ENCODE results near the gene UROS.

Gene UROS

DNA sequence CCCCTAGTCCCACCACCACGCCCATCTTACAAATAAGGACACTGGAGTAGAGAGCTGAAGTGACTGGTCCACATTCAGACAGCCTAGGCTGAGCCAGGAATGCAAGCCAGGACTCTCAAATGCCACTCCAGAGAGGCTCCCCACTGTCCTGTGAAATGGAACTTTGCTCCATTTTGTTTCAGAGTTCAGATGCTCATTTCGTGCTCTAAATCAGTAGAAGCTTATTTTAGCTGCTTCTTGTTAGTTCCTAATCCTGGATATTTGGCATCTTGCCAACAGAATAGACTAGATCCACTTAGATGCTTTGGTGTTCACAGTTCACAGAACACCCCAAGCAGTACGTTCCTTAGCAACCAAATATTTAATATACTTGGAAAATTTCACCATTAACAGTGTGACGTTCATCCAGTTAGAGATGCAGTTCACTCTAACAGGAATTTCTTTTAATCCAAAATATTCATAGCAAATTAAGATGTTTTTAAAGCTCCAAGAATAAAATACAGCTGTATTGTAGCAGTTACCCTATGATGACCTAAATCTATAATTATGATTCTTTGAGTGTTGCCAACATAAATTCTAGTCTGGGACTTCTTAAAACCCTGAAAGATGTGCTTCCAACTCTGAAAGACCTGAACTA, 54.7 kb downstream of the UROS start (continued):
- TF ChIP-seq ZNF548 (tag by site-specific recombination; IDR thresholded peaks at IDR 0.05): no peak
- TF ChIP-seq ZNF211 (tag by site-specific recombination; IDR thresholded peaks at IDR 0.05; ENCODE audit: low read depth): no peak
- TF ChIP-seq ZNF335 (tag by site-specific recombination; conservative IDR thresholded peaks at IDR 0.05): no peak
- no peak for TF ChIP-seq ZNF791 (tag by site-specific recombination; IDR thresholded peaks at IDR 0.05)
- TF ChIP-seq, protein P1, sequence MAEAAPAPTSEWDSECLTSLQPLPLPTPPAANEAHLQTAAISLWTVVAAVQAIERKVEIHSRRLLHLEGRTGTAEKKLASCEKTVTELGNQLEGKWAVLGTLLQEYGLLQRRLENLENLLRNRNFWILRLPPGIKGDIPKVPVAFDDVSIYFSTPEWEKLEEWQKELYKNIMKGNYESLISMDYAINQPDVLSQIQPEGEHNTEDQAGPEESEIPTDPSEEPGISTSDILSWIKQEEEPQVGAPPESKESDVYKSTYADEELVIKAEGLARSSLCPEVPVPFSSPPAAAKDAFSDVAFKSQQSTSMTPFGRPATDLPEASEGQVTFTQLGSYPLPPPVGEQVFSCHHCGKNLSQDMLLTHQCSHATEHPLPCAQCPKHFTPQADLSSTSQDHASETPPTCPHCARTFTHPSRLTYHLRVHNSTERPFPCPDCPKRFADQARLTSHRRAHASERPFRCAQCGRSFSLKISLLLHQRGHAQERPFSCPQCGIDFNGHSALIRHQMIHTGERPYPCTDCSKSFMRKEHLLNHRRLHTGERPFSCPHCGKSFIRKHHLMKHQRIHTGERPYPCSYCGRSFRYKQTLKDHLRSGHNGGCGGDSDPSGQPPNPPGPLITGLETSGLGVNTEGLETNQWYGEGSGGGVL (tag by site-specific recombination; IDR thresholded peaks at IDR 0.05): no peak
- TF ChIP-seq, protein P2, sequence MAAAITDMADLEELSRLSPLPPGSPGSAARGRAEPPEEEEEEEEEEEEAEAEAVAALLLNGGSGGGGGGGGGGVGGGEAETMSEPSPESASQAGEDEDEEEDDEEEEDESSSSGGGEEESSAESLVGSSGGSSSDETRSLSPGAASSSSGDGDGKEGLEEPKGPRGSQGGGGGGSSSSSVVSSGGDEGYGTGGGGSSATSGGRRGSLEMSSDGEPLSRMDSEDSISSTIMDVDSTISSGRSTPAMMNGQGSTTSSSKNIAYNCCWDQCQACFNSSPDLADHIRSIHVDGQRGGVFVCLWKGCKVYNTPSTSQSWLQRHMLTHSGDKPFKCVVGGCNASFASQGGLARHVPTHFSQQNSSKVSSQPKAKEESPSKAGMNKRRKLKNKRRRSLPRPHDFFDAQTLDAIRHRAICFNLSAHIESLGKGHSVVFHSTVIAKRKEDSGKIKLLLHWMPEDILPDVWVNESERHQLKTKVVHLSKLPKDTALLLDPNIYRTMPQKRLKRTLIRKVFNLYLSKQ (tag by site-specific recombination; IDR thresholded peaks at IDR 0.05; ENCODE audit: borderline replicate concordance): no peak
- TF ChIP-seq ZNF768 (tag by site-specific recombination; IDR thresholded peaks at IDR 0.05): no peak
- TF ChIP-seq ZSCAN30 (tag by site-specific recombination; IDR thresholded peaks at IDR 0.05): no peak; the same call in 1 of the 2 replicates
- TF ChIP-seq, protein P3, sequence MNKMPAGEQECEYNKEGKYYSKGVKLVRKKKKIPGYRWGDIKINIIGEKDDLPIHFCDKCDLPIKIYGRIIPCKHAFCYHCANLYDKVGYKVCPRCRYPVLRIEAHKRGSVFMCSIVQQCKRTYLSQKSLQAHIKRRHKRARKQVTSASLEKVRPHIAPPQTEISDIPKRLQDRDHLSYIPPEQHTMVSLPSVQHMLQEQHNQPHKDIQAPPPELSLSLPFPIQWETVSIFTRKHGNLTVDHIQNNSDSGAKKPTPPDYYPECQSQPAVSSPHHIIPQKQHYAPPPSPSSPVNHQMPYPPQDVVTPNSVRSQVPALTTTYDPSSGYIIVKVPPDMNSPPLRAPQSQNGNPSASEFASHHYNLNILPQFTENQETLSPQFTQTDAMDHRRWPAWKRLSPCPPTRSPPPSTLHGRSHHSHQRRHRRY (tag by site-specific recombination; IDR thresholded peaks at IDR 0.05): no peak
- TF ChIP-seq ZNF621 (tag by site-specific recombination; IDR thresholded peaks at IDR 0.05): no peak
- TF ChIP-seq YY2 (tag by site-specific recombination; IDR thresholded peaks at IDR 0.05): no peak
- TF ChIP-seq, protein P4, sequence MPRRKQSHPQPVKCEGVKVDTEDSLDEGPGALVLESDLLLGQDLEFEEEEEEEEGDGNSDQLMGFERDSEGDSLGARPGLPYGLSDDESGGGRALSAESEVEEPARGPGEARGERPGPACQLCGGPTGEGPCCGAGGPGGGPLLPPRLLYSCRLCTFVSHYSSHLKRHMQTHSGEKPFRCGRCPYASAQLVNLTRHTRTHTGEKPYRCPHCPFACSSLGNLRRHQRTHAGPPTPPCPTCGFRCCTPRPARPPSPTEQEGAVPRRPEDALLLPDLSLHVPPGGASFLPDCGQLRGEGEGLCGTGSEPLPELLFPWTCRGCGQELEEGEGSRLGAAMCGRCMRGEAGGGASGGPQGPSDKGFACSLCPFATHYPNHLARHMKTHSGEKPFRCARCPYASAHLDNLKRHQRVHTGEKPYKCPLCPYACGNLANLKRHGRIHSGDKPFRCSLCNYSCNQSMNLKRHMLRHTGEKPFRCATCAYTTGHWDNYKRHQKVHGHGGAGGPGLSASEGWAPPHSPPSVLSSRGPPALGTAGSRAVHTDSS (tag by site-specific recombination; IDR thresholded peaks at IDR 0.05): no peak
- TF ChIP-seq, protein P5, sequence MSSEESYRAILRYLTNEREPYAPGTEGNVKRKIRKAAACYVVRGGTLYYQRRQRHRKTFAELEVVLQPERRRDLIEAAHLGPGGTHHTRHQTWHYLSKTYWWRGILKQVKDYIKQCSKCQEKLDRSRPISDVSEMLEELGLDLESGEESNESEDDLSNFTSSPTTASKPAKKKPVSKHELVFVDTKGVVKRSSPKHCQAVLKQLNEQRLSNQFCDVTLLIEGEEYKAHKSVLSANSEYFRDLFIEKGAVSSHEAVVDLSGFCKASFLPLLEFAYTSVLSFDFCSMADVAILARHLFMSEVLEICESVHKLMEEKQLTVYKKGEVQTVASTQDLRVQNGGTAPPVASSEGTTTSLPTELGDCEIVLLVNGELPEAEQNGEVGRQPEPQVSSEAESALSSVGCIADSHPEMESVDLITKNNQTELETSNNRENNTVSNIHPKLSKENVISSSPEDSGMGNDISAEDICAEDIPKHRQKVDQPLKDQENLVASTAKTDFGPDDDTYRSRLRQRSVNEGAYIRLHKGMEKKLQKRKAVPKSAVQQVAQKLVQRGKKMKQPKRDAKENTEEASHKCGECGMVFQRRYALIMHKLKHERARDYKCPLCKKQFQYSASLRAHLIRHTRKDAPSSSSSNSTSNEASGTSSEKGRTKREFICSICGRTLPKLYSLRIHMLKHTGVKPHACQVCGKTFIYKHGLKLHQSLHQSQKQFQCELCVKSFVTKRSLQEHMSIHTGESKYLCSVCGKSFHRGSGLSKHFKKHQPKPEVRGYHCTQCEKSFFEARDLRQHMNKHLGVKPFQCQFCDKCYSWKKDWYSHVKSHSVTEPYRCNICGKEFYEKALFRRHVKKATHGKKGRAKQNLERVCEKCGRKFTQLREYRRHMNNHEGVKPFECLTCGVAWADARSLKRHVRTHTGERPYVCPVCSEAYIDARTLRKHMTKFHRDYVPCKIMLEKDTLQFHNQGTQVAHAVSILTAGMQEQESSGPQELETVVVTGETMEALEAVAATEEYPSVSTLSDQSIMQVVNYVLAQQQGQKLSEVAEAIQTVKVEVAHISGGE (tag by site-specific recombination; conservative IDR thresholded peaks at IDR 0.05; ENCODE audit: low read depth): no peak
- no peak for TF ChIP-seq KLF9 (tag by site-specific recombination; IDR thresholded peaks at IDR 0.05; ENCODE audit: low read depth)
- TF ChIP-seq, protein P6, sequence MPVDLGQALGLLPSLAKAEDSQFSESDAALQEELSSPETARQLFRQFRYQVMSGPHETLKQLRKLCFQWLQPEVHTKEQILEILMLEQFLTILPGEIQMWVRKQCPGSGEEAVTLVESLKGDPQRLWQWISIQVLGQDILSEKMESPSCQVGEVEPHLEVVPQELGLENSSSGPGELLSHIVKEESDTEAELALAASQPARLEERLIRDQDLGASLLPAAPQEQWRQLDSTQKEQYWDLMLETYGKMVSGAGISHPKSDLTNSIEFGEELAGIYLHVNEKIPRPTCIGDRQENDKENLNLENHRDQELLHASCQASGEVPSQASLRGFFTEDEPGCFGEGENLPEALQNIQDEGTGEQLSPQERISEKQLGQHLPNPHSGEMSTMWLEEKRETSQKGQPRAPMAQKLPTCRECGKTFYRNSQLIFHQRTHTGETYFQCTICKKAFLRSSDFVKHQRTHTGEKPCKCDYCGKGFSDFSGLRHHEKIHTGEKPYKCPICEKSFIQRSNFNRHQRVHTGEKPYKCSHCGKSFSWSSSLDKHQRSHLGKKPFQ (tag by site-specific recombination; IDR thresholded peaks at IDR 0.05): no peak
- TF ChIP-seq ZNF2 (tag by site-specific recombination; IDR thresholded peaks at IDR 0.05): no peak
- TF ChIP-seq, protein P7, sequence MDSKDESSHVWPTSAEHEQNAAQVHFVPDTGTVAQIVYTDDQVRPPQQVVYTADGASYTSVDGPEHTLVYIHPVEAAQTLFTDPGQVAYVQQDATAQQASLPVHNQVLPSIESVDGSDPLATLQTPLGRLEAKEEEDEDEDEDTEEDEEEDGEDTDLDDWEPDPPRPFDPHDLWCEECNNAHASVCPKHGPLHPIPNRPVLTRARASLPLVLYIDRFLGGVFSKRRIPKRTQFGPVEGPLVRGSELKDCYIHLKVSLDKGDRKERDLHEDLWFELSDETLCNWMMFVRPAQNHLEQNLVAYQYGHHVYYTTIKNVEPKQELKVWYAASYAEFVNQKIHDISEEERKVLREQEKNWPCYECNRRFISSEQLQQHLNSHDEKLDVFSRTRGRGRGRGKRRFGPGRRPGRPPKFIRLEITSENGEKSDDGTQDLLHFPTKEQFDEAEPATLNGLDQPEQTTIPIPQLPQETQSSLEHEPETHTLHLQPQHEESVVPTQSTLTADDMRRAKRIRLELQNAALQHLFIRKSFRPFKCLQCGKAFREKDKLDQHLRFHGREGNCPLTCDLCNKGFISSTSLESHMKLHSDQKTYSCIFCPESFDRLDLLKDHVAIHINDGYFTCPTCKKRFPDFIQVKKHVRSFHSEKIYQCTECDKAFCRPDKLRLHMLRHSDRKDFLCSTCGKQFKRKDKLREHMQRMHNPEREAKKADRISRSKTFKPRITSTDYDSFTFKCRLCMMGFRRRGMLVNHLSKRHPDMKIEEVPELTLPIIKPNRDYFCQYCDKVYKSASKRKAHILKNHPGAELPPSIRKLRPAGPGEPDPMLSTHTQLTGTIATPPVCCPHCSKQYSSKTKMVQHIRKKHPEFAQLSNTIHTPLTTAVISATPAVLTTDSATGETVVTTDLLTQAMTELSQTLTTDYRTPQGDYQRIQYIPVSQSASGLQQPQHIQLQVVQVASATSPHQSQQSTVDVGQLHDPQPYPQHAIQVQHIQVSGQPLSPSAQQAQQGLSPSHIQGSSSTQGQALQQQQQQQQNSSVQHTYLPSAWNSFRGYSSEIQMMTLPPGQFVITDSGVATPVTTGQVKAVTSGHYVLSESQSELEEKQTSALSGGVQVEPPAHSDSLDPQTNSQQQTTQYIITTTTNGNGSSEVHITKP (tag by site-specific recombination; IDR thresholded peaks at IDR 0.05): no peak
- TF ChIP-seq, protein P8, sequence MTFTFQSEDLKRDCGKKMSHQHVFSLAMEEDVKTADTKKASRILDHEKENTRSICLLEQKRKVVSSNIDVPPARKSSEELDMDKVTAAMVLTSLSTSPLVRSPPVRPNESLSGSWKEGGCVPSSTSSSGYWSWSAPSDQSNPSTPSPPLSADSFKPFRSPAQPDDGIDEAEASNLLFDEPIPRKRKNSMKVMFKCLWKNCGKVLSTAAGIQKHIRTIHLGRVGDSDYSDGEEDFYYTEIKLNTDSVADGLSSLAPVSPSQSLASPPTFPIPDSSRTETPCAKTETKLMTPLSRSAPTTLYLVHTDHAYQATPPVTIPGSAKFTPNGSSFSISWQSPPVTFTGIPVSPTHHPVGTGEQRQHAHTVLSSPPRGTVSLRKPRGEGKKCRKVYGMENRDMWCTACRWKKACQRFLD (tag by site-specific recombination; IDR thresholded peaks at IDR 0.05): no peak
- TF ChIP-seq ZNF610 (tag by site-specific recombination; IDR thresholded peaks at IDR 0.05; ENCODE audit: borderline replicate concordance): no peak
- no peak for TF ChIP-seq HOXD13 (CRISPR knock-in tag; IDR thresholded peaks at IDR 0.05; ENCODE audit: borderline replicate concordance)
- TF ChIP-seq, protein P9, sequence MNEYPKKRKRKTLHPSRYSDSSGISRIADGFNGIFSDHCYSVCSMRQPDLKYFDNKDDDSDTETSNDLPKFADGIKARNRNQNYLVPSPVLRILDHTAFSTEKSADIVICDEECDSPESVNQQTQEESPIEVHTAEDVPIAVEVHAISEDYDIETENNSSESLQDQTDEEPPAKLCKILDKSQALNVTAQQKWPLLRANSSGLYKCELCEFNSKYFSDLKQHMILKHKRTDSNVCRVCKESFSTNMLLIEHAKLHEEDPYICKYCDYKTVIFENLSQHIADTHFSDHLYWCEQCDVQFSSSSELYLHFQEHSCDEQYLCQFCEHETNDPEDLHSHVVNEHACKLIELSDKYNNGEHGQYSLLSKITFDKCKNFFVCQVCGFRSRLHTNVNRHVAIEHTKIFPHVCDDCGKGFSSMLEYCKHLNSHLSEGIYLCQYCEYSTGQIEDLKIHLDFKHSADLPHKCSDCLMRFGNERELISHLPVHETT (tag by site-specific recombination; IDR thresholded peaks at IDR 0.05): no peak
